NB4 (cell line): ENCODE results near the gene PEPD.

ENCODE experiments used
- DNase-seq: peaks from one replicate; pipeline ENCODE4 v3.0.0; 2010; ENCODE audit warnings: low read depth
- H3K4me3 ChIP-seq: one replicate; pipeline ENCODE4 v1.5.1; 2011; ENCODE audit warnings: mild to moderate bottlenecking, low read depth, low read length, moderate library complexity
- MAX ChIP-seq: IDR thresholded peaks from 2 replicates; pipeline ENCODE4 v1.6.1; 2011; ENCODE audit warnings: low read depth, low read length
- MYC ChIP-seq: IDR thresholded peaks from 2 replicates; pipeline ENCODE4 v1.6.1; 2011; ENCODE audit warnings: low read depth, low read length
- POLR2A ChIP-seq: IDR thresholded peaks from 2 replicates; pipeline ENCODE4 v1.6.1; 2011; ENCODE audit warnings: mild to moderate bottlenecking; ENCODE audit not compliant: insufficient read length; ENCODE audit errors: extremely low read depth
- TF ChIP-seq, protein P1 (sequence below): IDR thresholded peaks from one replicate; pipeline ENCODE4 v1.5.1; 2012; ENCODE audit warnings: low read depth, low read length

The PEPD gene

DNA sequence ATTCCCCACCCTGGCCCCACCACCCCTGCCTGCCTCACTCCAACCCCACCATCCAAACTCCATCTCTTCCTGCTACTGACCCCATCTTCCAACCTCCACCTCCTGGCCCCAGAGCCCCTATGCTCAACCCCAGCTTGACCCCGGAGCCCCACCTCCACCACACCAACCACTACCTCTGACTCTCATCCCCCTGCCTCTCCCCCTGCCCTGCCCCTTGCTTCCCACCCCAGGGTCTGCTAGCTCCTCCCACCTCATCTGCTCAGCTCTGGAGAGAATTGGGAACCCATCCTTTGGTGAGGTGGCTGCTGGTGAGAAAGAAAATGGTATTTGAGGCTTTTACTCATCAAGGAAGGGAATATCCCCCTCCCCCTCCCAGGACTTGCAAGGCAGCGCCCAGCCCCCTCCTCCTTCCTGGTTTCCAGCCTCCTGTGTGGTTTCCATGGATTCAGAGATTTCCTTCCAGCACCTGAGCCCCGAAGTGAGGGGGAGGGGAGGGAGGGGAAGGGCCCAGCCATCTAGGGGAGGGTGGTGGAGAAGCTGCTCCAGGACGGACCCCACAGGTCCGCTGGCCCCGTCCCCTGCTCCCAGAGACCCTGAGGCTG is 11.4 kb upstream of the PEPD start:
- H3K4me3 ChIP-seq = no peak overlapping the region
- no peak for DNase-seq
- TF ChIP-seq POLR2A (no peak), MYC (no peak), MAX (no peak)
- TF ChIP-seq, protein P1, sequence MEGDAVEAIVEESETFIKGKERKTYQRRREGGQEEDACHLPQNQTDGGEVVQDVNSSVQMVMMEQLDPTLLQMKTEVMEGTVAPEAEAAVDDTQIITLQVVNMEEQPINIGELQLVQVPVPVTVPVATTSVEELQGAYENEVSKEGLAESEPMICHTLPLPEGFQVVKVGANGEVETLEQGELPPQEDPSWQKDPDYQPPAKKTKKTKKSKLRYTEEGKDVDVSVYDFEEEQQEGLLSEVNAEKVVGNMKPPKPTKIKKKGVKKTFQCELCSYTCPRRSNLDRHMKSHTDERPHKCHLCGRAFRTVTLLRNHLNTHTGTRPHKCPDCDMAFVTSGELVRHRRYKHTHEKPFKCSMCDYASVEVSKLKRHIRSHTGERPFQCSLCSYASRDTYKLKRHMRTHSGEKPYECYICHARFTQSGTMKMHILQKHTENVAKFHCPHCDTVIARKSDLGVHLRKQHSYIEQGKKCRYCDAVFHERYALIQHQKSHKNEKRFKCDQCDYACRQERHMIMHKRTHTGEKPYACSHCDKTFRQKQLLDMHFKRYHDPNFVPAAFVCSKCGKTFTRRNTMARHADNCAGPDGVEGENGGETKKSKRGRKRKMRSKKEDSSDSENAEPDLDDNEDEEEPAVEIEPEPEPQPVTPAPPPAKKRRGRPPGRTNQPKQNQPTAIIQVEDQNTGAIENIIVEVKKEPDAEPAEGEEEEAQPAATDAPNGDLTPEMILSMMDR = no peak

DNA sequence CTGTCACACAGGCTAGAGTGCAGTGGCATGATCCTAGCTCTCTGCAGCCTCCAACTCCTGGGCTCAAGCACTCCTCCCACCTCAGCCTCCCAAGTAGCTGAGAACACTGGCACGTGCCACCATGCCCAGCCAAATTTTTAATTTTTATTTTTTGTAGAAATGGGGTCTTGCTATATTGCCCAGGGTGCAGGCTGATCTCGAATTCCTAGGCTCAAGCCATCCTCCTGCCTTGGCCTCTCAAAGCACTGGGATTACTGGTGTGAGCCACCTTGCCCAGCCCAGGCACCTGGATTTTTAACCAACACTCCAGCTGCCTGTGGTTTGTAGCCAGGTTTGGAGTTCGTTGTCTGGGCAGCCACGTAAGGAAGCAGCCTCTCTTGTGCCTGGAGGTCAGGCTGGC is 9.3 kb upstream of the PEPD start:
- no peak overlapping the region for H3K4me3 ChIP-seq
- no peak for DNase-seq
- TF ChIP-seq MYC = no peak
- TF ChIP-seq POLR2A = no peak
- TF ChIP-seq, protein P1 = no peak
- TF ChIP-seq MAX = no peak

GRCh38 chr19:33530296-33530695 is 8.7 kb upstream of the PEPD start:
- TF ChIP-seq, protein P1 = no peak
- TF ChIP-seq MAX (no peak), MYC (no peak), POLR2A (no peak)
- H3K4me3 ChIP-seq = no peak overlapping the region
- no peak for DNase-seq

GRCh38 chr19:33529094-33529676 is 7.6 kb upstream of the PEPD start:
- TF ChIP-seq, protein P1 = no peak
- no peak for TF ChIP-seq MAX
- no peak for TF ChIP-seq MYC
- TF ChIP-seq POLR2A = no peak
- H3K4me3 ChIP-seq = no peak overlapping the region
- DNase-seq = no peak

- TF ChIP-seq MAX = no peak
- TF ChIP-seq, protein P1 = no peak
- TF ChIP-seq POLR2A = no peak
- TF ChIP-seq MYC = no peak
- H3K4me3 ChIP-seq = no peak overlapping the region
- no peak for DNase-seq
Observed at GRCh38 chr19:33528404-33528803, 6.8 kb upstream of the PEPD start.
